ENCODE data around the gene COL4A5. TPM values are rescaled to one million over a fixed set of nuclear protein-coding genes. Genes with fewer than 3 reads are reported as not detected.

COL4A5 gene
- total RNA-seq, 1 donor from 2014 or later, result 6.3 TPM

GRCh38 chrX:108584617-108585211, 145.1 kb downstream of the COL4A5 start:
- ATAC-seq (ENCODE audit: poor library complexity), result no peak
- intact Hi-C loops (cut with DNase I), result no loop called here
- DNase-seq, result no peak

GRCh38 chrX:108590496-108590895, 150.9 kb downstream of the COL4A5 start:
- no peak for ATAC-seq (ENCODE audit: poor library complexity)
- no peak for DNase-seq
- intact Hi-C loops (cut with DNase I), result no loop called here

GRCh38 chrX:108601276-108601675, 161.6 kb downstream of the COL4A5 start:
- intact Hi-C loops (cut with DNase I), result no loop called here
- ATAC-seq (ENCODE audit: poor library complexity), result no peak
- DNase-seq, result no peak

- intact Hi-C loops (cut with DNase I), result no loop called here
- DNase-seq (no peak), ATAC-seq (ENCODE audit: poor library complexity) (no peak)
Measured at GRCh38 chrX:108610141-108610540, 170.5 kb downstream of the COL4A5 start.

- intact Hi-C loops (cut with DNase I), result no loop called here
- DNase-seq, result no peak
- no peak for ATAC-seq (ENCODE audit: poor library complexity)
Measured at GRCh38 chrX:108614616-108615015, 175.0 kb downstream of the COL4A5 start.

GRCh38 chrX:108640817-108641216, 201.2 kb downstream of the COL4A5 start:
- ATAC-seq (ENCODE audit: poor library complexity) (no peak), DNase-seq (no peak)
- intact Hi-C loops (cut with DNase I), result no loop called here

GRCh38 chrX:108641589-108642272, 202.1 kb downstream of the COL4A5 start:
- ATAC-seq (ENCODE audit: poor library complexity) (no peak), DNase-seq (no peak)
- intact Hi-C loops (cut with DNase I), result no loop called here

- ATAC-seq (ENCODE audit: poor library complexity) (no peak), DNase-seq (no peak)
- intact Hi-C loops (cut with DNase I), result no loop called here
Measured at GRCh38 chrX:108642273-108642628, 202.6 kb downstream of the COL4A5 start.

- DNase-seq (no peak), ATAC-seq (ENCODE audit: poor library complexity) (no peak)
- intact Hi-C loops (cut with DNase I), result no loop called here
Measured at GRCh38 chrX:108664701-108665100, 225.1 kb downstream of the COL4A5 start.

GRCh38 chrX:108666101-108666500, 226.5 kb downstream of the COL4A5 start:
- DNase-seq, result no peak
- no peak for ATAC-seq (ENCODE audit: poor library complexity)
- intact Hi-C loops (cut with DNase I), result no loop called here

- intact Hi-C loops (cut with DNase I), result no loop called here
- DNase-seq, result no peak
- ATAC-seq (ENCODE audit: poor library complexity), result no peak
Measured at GRCh38 chrX:108671526-108671925, 231.9 kb downstream of the COL4A5 start.

- no peak for ATAC-seq (ENCODE audit: poor library complexity)
- DNase-seq, result no peak
- intact Hi-C loops (cut with DNase I), result loop anchor here (10.0 kb wide), 1 partner anchor 778 kb away; no protein-coding TSS in a partner anchor
Measured at GRCh38 chrX:108696690-108697089, 257.1 kb downstream of the COL4A5 start.

GRCh38 chrX:108699368-108699767, 259.7 kb downstream of the COL4A5 start:
- ATAC-seq (ENCODE audit: poor library complexity) (peak; percentile 55), DNase-seq (no peak)
- intact Hi-C loops (cut with DNase I), result loop anchor here (10.0 kb wide), 1 partner anchor 775 kb away; no protein-coding TSS in a partner anchor

GRCh38 chrX:108701633-108702032, 262.0 kb downstream of the COL4A5 start:
- ATAC-seq (ENCODE audit: poor library complexity) (no peak), DNase-seq (no peak)
- intact Hi-C loops (cut with DNase I), result no loop called here

- DNase-seq (no peak), ATAC-seq (ENCODE audit: poor library complexity) (no peak)
- intact Hi-C loops (cut with DNase I), result no loop called here
Measured at GRCh38 chrX:108702530-108702929, 262.9 kb downstream of the COL4A5 start.

GRCh38 chrX:108704839-108705238, 265.2 kb downstream of the COL4A5 start:
- DNase-seq (no peak), ATAC-seq (ENCODE audit: poor library complexity) (no peak)
- intact Hi-C loops (cut with DNase I), result no loop called here

- DNase-seq (no peak), ATAC-seq (ENCODE audit: poor library complexity) (no peak)
- intact Hi-C loops (cut with DNase I), result no loop called here
Measured at GRCh38 chrX:108712886-108713285, 273.2 kb downstream of the COL4A5 start.

GRCh38 chrX:108722561-108722960, 282.9 kb downstream of the COL4A5 start:
- intact Hi-C loops (cut with DNase I), result no loop called here
- ATAC-seq (ENCODE audit: poor library complexity), result no peak
- no peak for DNase-seq

- no peak for DNase-seq
- intact Hi-C loops (cut with DNase I), result no loop called here
- no peak for ATAC-seq (ENCODE audit: poor library complexity)
Measured at GRCh38 chrX:108726748-108727147, 287.1 kb downstream of the COL4A5 start.

- intact Hi-C loops (cut with DNase I), result no loop called here
- DNase-seq, result no peak
- no peak for ATAC-seq (ENCODE audit: poor library complexity)
Measured at GRCh38 chrX:108731153-108731552, 291.5 kb downstream of the COL4A5 start.

Measured in Right ventricle myocardium superior (tissue), 1 donor.